ENCODE measurements around the gene ZBTB22.

GRCh38 chr6:33319939-33320314 is 2.4 kb upstream of the ZBTB22 start:
- TF ChIP-seq CTCF (IDR thresholded peaks at IDR 0.05) (no peak), POLR2A (IDR thresholded peaks at IDR 0.05) (no peak), POLR2AphosphoS5 (IDR thresholded peaks at IDR 0.05) (no peak), EP300 (IDR thresholded peaks at IDR 0.05; ENCODE audit: low read depth) (no peak)

Measured in transverse colon (tissue), 4 donors.